ENCODE measurements around the gene ZSCAN21.

Gene ZSCAN21

DNA sequence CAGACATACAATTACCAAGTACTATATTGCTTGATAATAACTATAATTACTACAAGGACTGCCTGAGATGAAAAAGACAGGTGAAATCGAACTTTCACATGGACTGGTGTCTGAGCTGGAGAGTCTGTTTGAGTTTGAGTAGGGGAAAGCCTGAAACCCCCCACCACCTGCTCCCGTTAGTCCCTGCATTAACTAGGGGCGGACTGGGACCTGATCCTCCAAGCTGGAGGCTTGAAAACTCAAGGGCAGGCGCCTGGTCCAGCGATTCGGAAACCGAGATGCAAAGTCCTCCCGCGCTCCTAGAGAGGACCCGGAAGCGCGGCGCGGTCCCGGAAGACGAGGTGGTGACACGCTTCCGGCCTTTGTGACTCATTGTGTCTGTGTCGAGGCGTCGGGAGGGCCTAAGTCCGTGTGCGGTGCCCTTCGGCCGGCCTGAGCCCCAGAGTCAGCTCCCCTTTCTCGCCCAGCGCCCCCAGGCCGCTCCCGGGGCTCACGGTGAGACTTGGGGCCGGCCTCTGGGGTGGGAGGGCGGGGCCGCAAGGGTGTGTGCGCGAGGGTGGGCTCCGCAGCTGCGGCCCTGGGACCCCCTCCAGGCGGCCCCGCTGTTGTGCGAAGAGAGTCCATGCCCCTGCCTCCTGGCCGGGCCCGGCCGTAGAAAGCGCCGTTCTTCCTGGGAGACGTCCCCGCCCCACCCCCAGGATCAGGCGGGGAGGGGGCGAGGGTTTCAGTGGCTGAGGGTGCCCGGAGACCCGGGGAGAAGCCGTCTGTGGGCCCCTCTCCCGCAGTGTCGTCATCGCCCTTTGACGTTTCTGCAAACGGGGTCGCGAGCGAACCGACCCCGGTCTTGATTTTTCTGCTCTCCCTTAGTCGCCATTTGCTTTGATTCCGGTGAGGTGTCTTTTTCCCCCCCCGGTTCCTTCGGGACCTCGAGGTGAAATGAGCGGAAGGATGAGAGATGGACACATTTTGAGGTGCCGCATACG is 34.1 kb upstream of the ZSCAN21 start, which contains the start of gene ZKSCAN1 (continued):
- TF ChIP-seq, protein P1, sequence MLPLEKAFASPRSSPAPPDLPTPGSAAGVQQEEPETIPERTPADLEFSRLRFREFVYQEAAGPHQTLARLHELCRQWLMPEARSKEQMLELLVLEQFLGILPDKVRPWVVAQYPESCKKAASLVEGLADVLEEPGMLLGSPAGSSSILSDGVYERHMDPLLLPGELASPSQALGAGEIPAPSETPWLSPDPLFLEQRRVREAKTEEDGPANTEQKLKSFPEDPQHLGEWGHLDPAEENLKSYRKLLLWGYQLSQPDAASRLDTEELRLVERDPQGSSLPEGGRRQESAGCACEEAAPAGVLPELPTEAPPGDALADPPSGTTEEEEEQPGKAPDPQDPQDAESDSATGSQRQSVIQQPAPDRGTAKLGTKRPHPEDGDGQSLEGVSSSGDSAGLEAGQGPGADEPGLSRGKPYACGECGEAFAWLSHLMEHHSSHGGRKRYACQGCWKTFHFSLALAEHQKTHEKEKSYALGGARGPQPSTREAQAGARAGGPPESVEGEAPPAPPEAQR (tag by site-specific recombination; IDR thresholded peaks at IDR 0.05) = no peak
- TF ChIP-seq ZNF544 (tag by site-specific recombination; IDR thresholded peaks at IDR 0.05) (no peak), KLF8 (tag by site-specific recombination; IDR thresholded peaks at IDR 0.05) (peak; percentile 73; the same call in 1 of the 2 replicates), SP2 (tag by site-specific recombination; IDR thresholded peaks at IDR 0.05) (peak; percentile 86), ZFHX2 (tag by site-specific recombination; conservative IDR thresholded peaks at IDR 0.05) (no peak), ZNF610 (tag by site-specific recombination; IDR thresholded peaks at IDR 0.05; ENCODE audit: borderline replicate concordance) (no peak), ZNF560 (tag by site-specific recombination; IDR thresholded peaks at IDR 0.05; ENCODE audit: borderline replicate concordance) (no peak), ZNF529 (tag by site-specific recombination; IDR thresholded peaks at IDR 0.05; ENCODE audit: insufficient replicate concordance) (no peak), EGR2 (tag by site-specific recombination; IDR thresholded peaks at IDR 0.05; ENCODE audit: low read depth) (no peak), KLF16 (tag by site-specific recombination; IDR thresholded peaks at IDR 0.05) (no peak), ZNF626 (tag by site-specific recombination; IDR thresholded peaks at IDR 0.05) (no peak), SETDB1 (IDR thresholded peaks at IDR 0.05; ENCODE audit: insufficient read length, low read length) (no peak), ZIC2 (tag by site-specific recombination; IDR thresholded peaks at IDR 0.05) (peak; percentile 22; the same call in 1 of the 2 replicates), ZNF184 (tag by site-specific recombination; IDR thresholded peaks at IDR 0.05) (no peak), ZNF311 (tag by site-specific recombination; IDR thresholded peaks at IDR 0.05; ENCODE audit: borderline replicate concordance) (no peak), MZF1 (tag by site-specific recombination; IDR thresholded peaks at IDR 0.05; ENCODE audit: borderline replicate concordance) (no peak)
- TF ChIP-seq, protein P2, sequence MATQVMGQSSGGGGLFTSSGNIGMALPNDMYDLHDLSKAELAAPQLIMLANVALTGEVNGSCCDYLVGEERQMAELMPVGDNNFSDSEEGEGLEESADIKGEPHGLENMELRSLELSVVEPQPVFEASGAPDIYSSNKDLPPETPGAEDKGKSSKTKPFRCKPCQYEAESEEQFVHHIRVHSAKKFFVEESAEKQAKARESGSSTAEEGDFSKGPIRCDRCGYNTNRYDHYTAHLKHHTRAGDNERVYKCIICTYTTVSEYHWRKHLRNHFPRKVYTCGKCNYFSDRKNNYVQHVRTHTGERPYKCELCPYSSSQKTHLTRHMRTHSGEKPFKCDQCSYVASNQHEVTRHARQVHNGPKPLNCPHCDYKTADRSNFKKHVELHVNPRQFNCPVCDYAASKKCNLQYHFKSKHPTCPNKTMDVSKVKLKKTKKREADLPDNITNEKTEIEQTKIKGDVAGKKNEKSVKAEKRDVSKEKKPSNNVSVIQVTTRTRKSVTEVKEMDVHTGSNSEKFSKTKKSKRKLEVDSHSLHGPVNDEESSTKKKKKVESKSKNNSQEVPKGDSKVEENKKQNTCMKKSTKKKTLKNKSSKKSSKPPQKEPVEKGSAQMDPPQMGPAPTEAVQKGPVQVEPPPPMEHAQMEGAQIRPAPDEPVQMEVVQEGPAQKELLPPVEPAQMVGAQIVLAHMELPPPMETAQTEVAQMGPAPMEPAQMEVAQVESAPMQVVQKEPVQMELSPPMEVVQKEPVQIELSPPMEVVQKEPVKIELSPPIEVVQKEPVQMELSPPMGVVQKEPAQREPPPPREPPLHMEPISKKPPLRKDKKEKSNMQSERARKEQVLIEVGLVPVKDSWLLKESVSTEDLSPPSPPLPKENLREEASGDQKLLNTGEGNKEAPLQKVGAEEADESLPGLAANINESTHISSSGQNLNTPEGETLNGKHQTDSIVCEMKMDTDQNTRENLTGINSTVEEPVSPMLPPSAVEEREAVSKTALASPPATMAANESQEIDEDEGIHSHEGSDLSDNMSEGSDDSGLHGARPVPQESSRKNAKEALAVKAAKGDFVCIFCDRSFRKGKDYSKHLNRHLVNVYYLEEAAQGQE (tag by site-specific recombination; IDR thresholded peaks at IDR 0.05) = no peak
- TF ChIP-seq, protein P3, sequence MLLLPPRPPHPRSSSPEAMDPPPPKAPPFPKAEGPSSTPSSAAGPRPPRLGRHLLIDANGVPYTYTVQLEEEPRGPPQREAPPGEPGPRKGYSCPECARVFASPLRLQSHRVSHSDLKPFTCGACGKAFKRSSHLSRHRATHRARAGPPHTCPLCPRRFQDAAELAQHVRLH (tag by site-specific recombination; IDR thresholded peaks at IDR 0.05) = no peak
- TF ChIP-seq, protein P4, sequence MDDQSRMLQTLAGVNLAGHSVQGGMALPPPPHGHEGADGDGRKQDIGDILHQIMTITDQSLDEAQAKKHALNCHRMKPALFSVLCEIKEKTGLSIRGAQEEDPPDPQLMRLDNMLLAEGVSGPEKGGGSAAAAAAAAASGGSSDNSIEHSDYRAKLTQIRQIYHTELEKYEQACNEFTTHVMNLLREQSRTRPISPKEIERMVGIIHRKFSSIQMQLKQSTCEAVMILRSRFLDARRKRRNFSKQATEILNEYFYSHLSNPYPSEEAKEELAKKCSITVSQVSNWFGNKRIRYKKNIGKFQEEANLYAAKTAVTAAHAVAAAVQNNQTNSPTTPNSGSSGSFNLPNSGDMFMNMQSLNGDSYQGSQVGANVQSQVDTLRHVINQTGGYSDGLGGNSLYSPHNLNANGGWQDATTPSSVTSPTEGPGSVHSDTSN (CRISPR knock-in tag; IDR thresholded peaks at IDR 0.05) = no peak; the same call in 1 of the 2 replicates
- TF ChIP-seq, protein P5, sequence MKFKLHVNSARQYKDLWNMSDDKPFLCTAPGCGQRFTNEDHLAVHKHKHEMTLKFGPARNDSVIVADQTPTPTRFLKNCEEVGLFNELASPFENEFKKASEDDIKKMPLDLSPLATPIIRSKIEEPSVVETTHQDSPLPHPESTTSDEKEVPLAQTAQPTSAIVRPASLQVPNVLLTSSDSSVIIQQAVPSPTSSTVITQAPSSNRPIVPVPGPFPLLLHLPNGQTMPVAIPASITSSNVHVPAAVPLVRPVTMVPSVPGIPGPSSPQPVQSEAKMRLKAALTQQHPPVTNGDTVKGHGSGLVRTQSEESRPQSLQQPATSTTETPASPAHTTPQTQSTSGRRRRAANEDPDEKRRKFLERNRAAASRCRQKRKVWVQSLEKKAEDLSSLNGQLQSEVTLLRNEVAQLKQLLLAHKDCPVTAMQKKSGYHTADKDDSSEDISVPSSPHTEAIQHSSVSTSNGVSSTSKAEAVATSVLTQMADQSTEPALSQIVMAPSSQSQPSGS (tag by site-specific recombination; IDR thresholded peaks at IDR 0.05; ENCODE audit: low read depth) = no peak
- TF ChIP-seq, protein P6, sequence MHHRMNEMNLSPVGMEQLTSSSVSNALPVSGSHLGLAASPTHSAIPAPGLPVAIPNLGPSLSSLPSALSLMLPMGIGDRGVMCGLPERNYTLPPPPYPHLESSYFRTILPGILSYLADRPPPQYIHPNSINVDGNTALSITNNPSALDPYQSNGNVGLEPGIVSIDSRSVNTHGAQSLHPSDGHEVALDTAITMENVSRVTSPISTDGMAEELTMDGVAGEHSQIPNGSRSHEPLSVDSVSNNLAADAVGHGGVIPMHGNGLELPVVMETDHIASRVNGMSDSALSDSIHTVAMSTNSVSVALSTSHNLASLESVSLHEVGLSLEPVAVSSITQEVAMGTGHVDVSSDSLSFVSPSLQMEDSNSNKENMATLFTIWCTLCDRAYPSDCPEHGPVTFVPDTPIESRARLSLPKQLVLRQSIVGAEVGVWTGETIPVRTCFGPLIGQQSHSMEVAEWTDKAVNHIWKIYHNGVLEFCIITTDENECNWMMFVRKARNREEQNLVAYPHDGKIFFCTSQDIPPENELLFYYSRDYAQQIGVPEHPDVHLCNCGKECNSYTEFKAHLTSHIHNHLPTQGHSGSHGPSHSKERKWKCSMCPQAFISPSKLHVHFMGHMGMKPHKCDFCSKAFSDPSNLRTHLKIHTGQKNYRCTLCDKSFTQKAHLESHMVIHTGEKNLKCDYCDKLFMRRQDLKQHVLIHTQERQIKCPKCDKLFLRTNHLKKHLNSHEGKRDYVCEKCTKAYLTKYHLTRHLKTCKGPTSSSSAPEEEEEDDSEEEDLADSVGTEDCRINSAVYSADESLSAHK (tag by site-specific recombination; IDR thresholded peaks at IDR 0.05) = no peak
- TF ChIP-seq, protein P7, sequence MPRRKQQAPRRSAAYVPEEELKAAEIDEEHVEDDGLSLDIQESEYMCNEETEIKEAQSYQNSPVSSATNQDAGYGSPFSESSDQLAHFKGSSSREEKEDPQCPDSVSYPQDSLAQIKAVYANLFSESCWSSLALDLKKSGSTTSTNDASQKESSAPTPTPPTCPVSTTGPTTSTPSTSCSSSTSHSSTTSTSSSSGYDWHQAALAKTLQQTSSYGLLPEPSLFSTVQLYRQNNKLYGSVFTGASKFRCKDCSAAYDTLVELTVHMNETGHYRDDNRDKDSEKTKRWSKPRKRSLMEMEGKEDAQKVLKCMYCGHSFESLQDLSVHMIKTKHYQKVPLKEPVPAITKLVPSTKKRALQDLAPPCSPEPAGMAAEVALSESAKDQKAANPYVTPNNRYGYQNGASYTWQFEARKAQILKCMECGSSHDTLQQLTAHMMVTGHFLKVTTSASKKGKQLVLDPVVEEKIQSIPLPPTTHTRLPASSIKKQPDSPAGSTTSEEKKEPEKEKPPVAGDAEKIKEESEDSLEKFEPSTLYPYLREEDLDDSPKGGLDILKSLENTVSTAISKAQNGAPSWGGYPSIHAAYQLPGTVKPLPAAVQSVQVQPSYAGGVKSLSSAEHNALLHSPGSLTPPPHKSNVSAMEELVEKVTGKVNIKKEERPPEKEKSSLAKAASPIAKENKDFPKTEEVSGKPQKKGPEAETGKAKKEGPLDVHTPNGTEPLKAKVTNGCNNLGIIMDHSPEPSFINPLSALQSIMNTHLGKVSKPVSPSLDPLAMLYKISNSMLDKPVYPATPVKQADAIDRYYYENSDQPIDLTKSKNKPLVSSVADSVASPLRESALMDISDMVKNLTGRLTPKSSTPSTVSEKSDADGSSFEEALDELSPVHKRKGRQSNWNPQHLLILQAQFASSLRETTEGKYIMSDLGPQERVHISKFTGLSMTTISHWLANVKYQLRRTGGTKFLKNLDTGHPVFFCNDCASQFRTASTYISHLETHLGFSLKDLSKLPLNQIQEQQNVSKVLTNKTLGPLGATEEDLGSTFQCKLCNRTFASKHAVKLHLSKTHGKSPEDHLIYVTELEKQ (tag by site-specific recombination; IDR thresholded peaks at IDR 0.05; ENCODE audit: borderline replicate concordance) = no peak
